Mammary epithelial cell (primary cell): ENCODE measurements around the gene ANK2.

Experiments
- EZH2 ChIP-seq: IDR thresholded peaks from 2 replicates; pipeline ENCODE4 v1.6.1; 2012; ENCODE audit warnings: low read length, inconsistent platforms, borderline replicate concordance
- TF ChIP-seq, protein P1 (sequence below), 2 donors: IDR thresholded peaks in 1 of 2; conservative IDR thresholded peaks in 1 of 2; 2 replicates each; pipeline ENCODE4 v1.5.1; 2011 to 2012; ENCODE audit warnings: inconsistent platforms in 2 of 2, low read length in 2 of 2, mild to moderate bottlenecking in 2 of 2, control low read depth in 1 of 2, low read depth in 1 of 2; ENCODE audit not compliant: insufficient read depth in 1 of 2; ENCODE audit errors: extremely low read depth in 1 of 2

DNA sequence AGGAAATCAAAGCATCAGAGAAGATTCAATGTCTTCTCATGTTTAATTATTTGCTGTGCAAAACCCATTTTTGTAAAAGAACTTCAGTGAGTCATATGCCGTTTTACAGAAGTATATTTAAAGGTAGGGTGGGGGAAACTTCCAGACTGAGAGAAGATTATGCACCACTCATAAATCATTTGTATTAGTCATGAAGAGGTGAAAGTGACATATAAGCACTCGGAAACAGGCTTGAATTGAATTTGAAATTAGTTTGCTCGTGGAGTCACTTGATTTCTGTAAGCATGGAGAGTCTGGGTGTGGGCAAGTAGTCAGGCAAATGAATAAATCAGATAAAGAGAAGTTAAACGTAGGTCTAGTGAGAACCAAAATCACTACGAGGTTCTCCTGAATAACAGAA, 335.1 kb downstream of the ANK2 start:
- TF ChIP-seq, protein P1, sequence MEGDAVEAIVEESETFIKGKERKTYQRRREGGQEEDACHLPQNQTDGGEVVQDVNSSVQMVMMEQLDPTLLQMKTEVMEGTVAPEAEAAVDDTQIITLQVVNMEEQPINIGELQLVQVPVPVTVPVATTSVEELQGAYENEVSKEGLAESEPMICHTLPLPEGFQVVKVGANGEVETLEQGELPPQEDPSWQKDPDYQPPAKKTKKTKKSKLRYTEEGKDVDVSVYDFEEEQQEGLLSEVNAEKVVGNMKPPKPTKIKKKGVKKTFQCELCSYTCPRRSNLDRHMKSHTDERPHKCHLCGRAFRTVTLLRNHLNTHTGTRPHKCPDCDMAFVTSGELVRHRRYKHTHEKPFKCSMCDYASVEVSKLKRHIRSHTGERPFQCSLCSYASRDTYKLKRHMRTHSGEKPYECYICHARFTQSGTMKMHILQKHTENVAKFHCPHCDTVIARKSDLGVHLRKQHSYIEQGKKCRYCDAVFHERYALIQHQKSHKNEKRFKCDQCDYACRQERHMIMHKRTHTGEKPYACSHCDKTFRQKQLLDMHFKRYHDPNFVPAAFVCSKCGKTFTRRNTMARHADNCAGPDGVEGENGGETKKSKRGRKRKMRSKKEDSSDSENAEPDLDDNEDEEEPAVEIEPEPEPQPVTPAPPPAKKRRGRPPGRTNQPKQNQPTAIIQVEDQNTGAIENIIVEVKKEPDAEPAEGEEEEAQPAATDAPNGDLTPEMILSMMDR (conservative IDR thresholded peaks at IDR 0.05 in 1 of 2, IDR thresholded peaks at IDR 0.05 in 1 of 2; ENCODE audit: extremely low read depth in 1 of 2, insufficient read depth in 1 of 2, low read depth in 1 of 2, low read length in 2 of 2): no peak
- no peak for TF ChIP-seq EZH2
